Body of pancreas (tissue), 4 donors: ENCODE results near the gene COL27A1. TPM values are rescaled to one million over a fixed set of nuclear protein-coding genes. Genes with fewer than 3 reads are reported as not detected.

Experiments used
- ATAC-seq: fragments of 150-250 bp; one replicate; pipeline ENCODE4 v1.9.1; 2016
- DNase-seq, 4 donors: peaks; one replicate each; pipeline ENCODE4 v3.0.0-alpha.2; 2019
- H3K27ac ChIP-seq, 4 donors: fragments of 200-600 bp; sonication (generic); 1 replicate in 3 of 4; 2 replicates in 1 of 4; pipeline versions ENCODE4 v1.5.1 to v1.6.1; 2016 to 2019; ENCODE audit warnings: mild to moderate bottlenecking in 1 of 4, mixed read lengths in 1 of 4, moderate library complexity in 1 of 4
- H3K27me3 ChIP-seq, 2 donors: fragments of 200-600 bp; sonication (generic); one replicate each; pipeline ENCODE4 v1.6.0; 2016; ENCODE audit warnings: mild to moderate bottlenecking in 1 of 2
- H3K36me3 ChIP-seq, 2 donors: fragments of 200-600 bp; sonication (generic); replicated peaks in 1 of 2; 2 replicates each; pipeline ENCODE4 v1.5.1; 2016; ENCODE audit warnings: low read depth in 2 of 2; ENCODE audit not compliant: insufficient read depth in 1 of 2
- H3K4me1 ChIP-seq: fragments of 200-600 bp; sonication (generic); one replicate; pipeline ENCODE4 v1.6.0; 2016
- H3K4me3 ChIP-seq, 2 donors: fragments of 200-600 bp; sonication (generic); 1 replicate in 1 of 2; 2 replicates in 1 of 2; pipeline ENCODE4 v1.5.1; 2016 to 2019
- H3K9me3 ChIP-seq, 3 donors: fragments of 200-600 bp; sonication (generic); 1 replicate in 2 of 3; 2 replicates in 1 of 3; pipeline ENCODE4 v1.5.1; 2016
- CTCF ChIP-seq, 7 experiments: fragments of 450-650 bp in 4 of 7; fragments of 200-600 bp in 3 of 7; sonication (generic) in 3 of 7; IDR thresholded peaks; one replicate each; pipeline ENCODE4 v1.5.1; 2016 to 2019; ENCODE audit warnings: antibody characterized with exemption in 7 of 7
- POLR2A ChIP-seq, 3 donors: fragments of 450-650 bp; IDR thresholded peaks; one replicate each; pipeline ENCODE4 v1.6.1; 2016; ENCODE audit warnings: antibody characterized with exemption in 3 of 3, mild to moderate bottlenecking in 2 of 3
- WGBS, 2 donors: methylation state at CpG; one replicate each; pipeline ENCODE4 v1.1.5; 2017; 5-methylcytosine and 5-hydroxymethylcytosine counted together
- intact Hi-C: fragments of 100-400 bp; cut with DNase I; formaldehyde crosslinking; loops from one replicate; pipeline ENCODE4 v1.15.1; 2023
- total RNA-seq, 2 donors: library from RNA; depleted of rRNA; stranded (reverse); fragments of >200 nt; gene quantifications; one replicate each; pipeline ENCODE4 v1.1.0, GENCODE V29; 2016

Gene COL27A1
- total RNA-seq, 2 donors from 2014 or later = 24.1 to 58.0 TPM

- Histone ChIP-seq H3K27ac (no peak overlapping the region), H3K36me3 (no peaks in the 10 kb centered on the region), H3K9me3 (no peaks in the 10 kb centered on the region), H3K4me1 (no peaks in the 10 kb centered on the region), H3K4me3 (no peak overlapping the region), H3K27me3 (no peaks in the 10 kb centered on the region)
- DNase-seq (no peak), ATAC-seq (no peak)
- WGBS, 2 donors = 91% methylated on average over 3 of the region's 3 CpGs; no CpG with 5 or more reads in 1 of the 2 donors
- no peak for TF ChIP-seq POLR2A (IDR thresholded peaks at IDR 0.05)
- TF ChIP-seq CTCF (IDR thresholded peaks at IDR 0.05) = no peak
- intact Hi-C loops = no loop called here
Measured at GRCh38 chr9:114193090-114193489, 37.8 kb downstream of the COL27A1 start.

GRCh38 chr9:114196117-114196516 lies 40.8 kb downstream of the COL27A1 start:
- Histone ChIP-seq H3K4me1 (no peaks in the 10 kb centered on the region), H3K4me3 (no peak overlapping the region), H3K27ac (no peak overlapping the region), H3K36me3 (no peaks in the 10 kb centered on the region), H3K27me3 (no peaks in the 10 kb centered on the region), H3K9me3 (no peaks in the 10 kb centered on the region)
- ATAC-seq (no peak), DNase-seq (no peak)
- intact Hi-C loops = no loop called here
- TF ChIP-seq CTCF (IDR thresholded peaks at IDR 0.05) (no peak), POLR2A (IDR thresholded peaks at IDR 0.05) (no peak)
- WGBS, 2 donors = 93 to 97% methylated on average over 4 to 8 of the region's 8 CpGs

- Histone ChIP-seq H3K4me3 (no peak overlapping the region), H3K9me3 (no peaks in the 10 kb centered on the region), H3K27me3 (no peaks in the 10 kb centered on the region), H3K27ac (no peak overlapping the region), H3K4me1 (no peaks in the 10 kb centered on the region), H3K36me3 (no peaks in the 10 kb centered on the region)
- intact Hi-C loops = no loop called here
- 81 to 88% methylated on average over 7 to 8 of the region's 8 CpGs for WGBS, 2 donors
- DNase-seq = no peak
- no peak for ATAC-seq
- TF ChIP-seq CTCF (IDR thresholded peaks at IDR 0.05) (no peak), POLR2A (IDR thresholded peaks at IDR 0.05) (no peak)
Measured at GRCh38 chr9:114196979-114197622, 41.8 kb downstream of the COL27A1 start.

- no peak overlapping the region for H3K4me3 ChIP-seq
- no peak for DNase-seq
- intact Hi-C loops = no loop called here
- H3K4me1 ChIP-seq = no peaks in the 10 kb centered on the region
- H3K27me3 ChIP-seq = no peaks in the 10 kb centered on the region
- ATAC-seq = no peak
- no peak overlapping the region for H3K27ac ChIP-seq
- TF ChIP-seq POLR2A (IDR thresholded peaks at IDR 0.05) = no peak
- no peak for TF ChIP-seq CTCF (IDR thresholded peaks at IDR 0.05)
- peaks cover 0 to 2% of the 10 kb centered on the region in 2 donors for H3K36me3 ChIP-seq
- no peaks in the 10 kb centered on the region for H3K9me3 ChIP-seq
- 87 to 92% methylated on average over 8 of the region's 8 CpGs for WGBS, 2 donors
Measured at GRCh38 chr9:114198249-114199040, 43.1 kb downstream of the COL27A1 start.
